ENCODE measurements around the gene UBA52.
A peak's percentile ranks its signal among the peaks of the same experiment; 100 is the strongest.
"Not testable (repeated sequence)": the region's sequence is repeated elsewhere in the genome, so short reads cannot be mapped to it uniquely, and the experiment has no call there.

Gene UBA52

GRCh38 chr19:18571564-18572344 is at the start of gene UBA52:
Gene UBA52 (plus strand): TSS chr19:18571857. CDS start chr19:18573301, 1,444 bp downstream.
- peak; percentile 98 for DNase-seq (ENCODE audit: low read depth in 3 of 3)

GRCh38 chr19:18522124-18522861 is 49.4 kb upstream of the UBA52 start:
- peak; percentile 99 to 100 (median 100) for DNase-seq (ENCODE audit: low read depth in 3 of 3)

- not testable (repeated sequence) for DNase-seq (ENCODE audit: low read depth in 3 of 3)
Observed at GRCh38 chr19:18522862-18523440, 48.7 kb upstream of the UBA52 start.

- DNase-seq (ENCODE audit: low read depth in 3 of 3), result no peak
Observed at GRCh38 chr19:18523841-18524240, 47.8 kb upstream of the UBA52 start.

DNA sequence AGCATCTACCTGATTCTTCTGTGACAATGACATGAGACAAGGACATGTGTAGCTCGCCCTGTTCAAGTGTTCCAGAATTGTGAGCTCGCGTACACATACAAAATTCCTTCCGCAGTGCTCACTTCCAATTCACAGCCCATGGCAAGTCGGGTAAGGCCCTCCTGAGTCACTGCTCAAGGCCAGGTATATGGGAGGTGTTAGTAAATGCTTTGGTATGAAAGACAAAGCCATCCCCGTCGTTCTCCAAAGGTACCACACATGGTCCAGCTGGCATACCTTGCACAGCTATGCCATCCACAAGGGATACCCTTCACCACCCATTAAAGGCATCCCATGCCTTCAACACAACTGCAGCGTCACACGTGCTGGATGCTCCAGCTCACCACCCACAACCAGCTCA is 45.3 kb upstream of the UBA52 start:
- DNase-seq (ENCODE audit: low read depth in 3 of 3), result no peak

- DNase-seq (ENCODE audit: low read depth in 3 of 3), result no peak
Observed at GRCh38 chr19:18529782-18530181, 41.9 kb upstream of the UBA52 start.

GRCh38 chr19:18531485-18531884 is 40.2 kb upstream of the UBA52 start:
- no peak for DNase-seq (ENCODE audit: low read depth in 3 of 3)

- DNase-seq (ENCODE audit: low read depth in 3 of 3), result no peak
Observed at GRCh38 chr19:18532168-18532890, 39.3 kb upstream of the UBA52 start.

DNA sequence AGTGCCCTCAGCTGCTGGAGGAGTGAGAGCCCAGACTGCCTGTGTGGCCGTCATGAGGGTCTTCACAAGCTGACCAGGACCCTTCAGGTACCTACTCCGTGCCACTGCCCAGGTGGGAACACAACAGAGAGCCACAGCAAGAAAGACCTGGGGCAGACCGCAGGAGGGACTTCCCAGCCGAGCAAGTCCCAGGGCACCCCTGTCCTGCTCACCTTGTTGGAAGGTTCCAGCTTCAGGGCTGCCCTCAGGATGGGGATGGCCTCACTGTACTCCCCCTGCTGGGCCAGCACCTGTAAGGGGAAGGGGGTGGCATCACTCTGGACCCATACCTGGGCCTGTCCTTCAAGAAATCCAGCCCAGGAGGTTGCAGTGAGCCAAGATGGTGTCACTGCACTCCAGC is 38.6 kb upstream of the UBA52 start:
- no peak for DNase-seq (ENCODE audit: low read depth in 3 of 3)

DNA sequence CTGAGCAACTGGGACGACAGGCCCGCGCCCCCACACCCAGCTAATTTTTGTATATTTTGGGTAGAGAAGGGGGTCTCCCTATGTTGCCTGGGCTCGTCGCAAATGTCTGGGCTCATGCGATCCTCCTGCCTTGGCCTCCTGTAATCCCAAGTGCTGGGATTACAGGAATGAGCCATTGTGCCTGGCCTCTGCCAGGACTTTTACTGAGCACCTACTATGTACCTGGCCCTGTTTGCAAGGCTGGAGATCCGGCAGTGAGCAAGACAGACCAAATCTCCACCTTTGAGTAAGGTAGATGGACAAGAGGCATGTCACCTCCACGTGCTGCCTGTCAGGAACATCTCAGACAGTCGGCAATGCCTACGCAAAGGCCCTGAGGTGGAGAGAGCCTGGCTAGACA is 35.2 kb upstream of the UBA52 start:
- no peak for DNase-seq (ENCODE audit: low read depth in 3 of 3)

- DNase-seq (ENCODE audit: low read depth in 3 of 3), result no peak
Observed at GRCh38 chr19:18537431-18537830, 34.2 kb upstream of the UBA52 start.

- no peak for DNase-seq (ENCODE audit: low read depth in 3 of 3)
Observed at GRCh38 chr19:18538115-18538514, 33.5 kb upstream of the UBA52 start.

DNA sequence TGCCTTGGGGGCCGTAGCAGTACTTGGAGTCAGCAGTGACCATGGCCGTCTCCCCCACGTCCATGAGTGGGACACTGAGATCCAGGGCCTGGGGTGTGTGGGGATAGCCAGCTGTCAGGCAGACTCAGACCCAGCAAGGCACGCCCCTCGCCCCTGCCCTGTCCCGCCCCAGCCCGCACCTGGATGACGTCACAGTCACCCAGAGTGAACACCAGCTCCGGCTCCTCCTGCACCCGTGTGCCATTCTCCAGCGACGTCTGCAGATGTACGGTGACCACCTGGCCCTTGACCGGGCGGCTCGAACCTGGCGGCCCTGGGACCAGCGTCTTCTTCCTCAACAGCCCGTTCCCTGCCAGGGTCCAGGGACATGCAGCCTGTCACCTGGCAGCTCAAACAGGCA is 32.3 kb upstream of the UBA52 start:
- DNase-seq (ENCODE audit: low read depth in 3 of 3), result no peak

GRCh38 chr19:18540200-18540599 is 31.5 kb upstream of the UBA52 start:
- DNase-seq (ENCODE audit: low read depth in 3 of 3), result not testable (repeated sequence)

DNA sequence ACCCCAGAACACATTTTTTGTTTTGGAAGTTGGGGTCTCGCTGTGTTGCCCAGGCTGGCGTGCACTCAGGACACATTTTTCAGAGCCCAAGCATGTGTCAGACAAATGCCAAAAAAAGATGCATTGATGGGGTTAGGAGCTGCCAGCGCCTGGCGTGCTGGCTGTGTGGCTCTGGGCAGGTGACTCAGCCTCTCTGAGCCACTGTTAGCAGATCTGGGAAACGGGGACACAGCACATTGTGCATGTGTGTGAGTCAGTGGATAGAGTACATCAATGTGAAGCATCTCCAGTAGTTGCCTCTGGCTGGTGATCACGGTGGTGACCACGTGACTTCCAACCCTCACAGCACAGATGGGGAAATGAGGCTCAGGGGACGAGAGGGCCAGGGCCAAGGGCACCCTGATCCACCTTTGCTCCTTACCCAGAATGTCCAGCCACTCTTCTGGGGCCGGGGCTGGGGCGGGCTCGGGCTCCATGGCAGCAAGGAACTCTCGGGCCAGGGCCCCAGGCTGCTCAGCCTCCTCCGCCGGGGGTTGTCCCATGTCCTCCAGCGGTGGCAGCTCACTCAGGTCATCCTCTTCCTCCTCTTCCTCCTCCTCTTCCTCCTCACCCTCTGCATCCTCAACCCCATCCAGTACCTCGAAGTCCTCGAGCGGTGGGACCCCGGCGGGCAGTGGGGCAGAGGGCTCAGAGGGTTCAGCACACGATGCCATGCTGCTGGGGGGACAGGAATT is 30.2 kb upstream of the UBA52 start:
- DNase-seq (ENCODE audit: low read depth in 3 of 3), result no peak

- DNase-seq (ENCODE audit: low read depth in 3 of 3), result no peak
Observed at GRCh38 chr19:18541992-18542940, 29.4 kb upstream of the UBA52 start.

- peak; percentile 89 to 96 (median 92) for DNase-seq (ENCODE audit: low read depth in 3 of 3)
Observed at GRCh38 chr19:18542941-18543813, 28.5 kb upstream of the UBA52 start, which contains the start of gene FKBP8. Gene FKBP8 (minus strand): TSS chr19:18543573. CDS start chr19:18541970, 1,603 bp downstream.

GRCh38 chr19:18543814-18544475 is 27.7 kb upstream of the UBA52 start:
- DNase-seq (ENCODE audit: low read depth in 3 of 3), result peak; percentile 28 to 54 (median 34)

DNA sequence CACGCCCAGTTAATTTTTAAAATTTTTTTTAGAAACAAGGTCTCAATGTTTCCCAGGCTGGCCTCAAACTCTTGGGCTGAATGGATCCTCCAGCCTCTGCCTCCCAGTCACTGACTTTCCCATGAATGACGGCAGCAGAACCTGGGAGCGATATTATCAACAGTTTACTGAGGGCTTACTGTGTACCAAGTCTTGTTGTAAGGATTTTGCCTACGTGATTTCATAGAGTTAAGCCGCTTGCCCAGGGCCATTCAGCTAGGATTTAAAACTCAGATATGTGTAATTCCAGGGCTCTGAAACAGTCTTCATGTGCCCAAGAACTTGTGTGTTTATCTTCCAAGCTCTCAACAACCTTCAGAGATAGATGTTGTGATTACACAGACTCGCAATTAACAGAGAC is 20.0 kb upstream of the UBA52 start:
- no peak for DNase-seq (ENCODE audit: low read depth in 3 of 3)

Data from stimulated activated CD4-positive, alpha-beta T cell treated with anti-CD3 and anti-CD28 coated beads, TNF-alpha, amount 100 ng/mL, for 4 hours (primary cell).